HG02642 (cell line): ENCODE results near the gene PEF1.
A peak's percentile ranks its signal among the peaks of the same experiment; 100 is the strongest.

Experiments
- ATAC-seq: cut with Tn5 transposase; IDR thresholded peaks from one replicate; pipeline ENCODE4 v1.9.1; 2021; ENCODE audit warnings: mild to moderate bottlenecking; ENCODE audit not compliant: unreplicated experiment, poor library complexity

Gene PEF1, protein sequence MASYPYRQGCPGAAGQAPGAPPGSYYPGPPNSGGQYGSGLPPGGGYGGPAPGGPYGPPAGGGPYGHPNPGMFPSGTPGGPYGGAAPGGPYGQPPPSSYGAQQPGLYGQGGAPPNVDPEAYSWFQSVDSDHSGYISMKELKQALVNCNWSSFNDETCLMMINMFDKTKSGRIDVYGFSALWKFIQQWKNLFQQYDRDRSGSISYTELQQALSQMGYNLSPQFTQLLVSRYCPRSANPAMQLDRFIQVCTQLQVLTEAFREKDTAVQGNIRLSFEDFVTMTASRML

DNA sequence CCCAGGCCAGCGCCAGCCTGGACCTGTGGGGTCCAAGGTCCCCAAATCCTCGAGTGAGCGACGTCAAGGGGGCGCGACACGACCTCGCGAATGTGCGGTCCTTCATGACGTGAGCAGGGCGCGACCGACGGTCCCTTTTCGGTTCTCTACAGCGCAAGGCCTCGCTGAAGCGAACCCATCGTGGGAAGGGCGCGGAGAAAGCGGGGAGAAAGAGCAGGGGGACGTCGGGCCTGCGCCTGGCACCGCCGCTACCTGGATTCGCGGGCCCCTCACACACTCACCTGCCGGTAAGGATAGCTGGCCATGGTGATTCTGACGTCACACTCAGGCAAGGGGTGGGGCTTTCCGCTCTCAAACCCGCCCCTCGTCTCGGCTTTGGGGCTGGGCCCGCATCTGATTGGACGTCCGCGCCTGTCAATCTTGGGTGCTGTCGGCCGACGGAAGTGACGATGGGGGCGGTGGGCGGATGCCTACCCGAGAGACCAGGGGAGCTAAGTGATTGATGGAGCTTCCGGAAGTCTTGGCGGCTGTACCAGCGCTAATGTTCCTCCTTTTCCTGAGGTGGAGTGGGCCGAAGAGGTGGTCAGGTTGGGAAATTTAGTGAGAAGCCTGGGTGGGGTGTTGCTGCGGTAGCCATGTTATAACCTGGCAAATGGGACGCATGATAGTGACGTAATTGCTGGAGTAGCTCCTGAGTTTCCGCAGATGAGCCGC, at the start of gene PEF1:
TSS of gene PEF1 (minus strand) at position 317 of the 714 bp plus-strand sequence. CDS start at position 305, 12 bp downstream.
- peak; percentile 95 for ATAC-seq

- no peak for ATAC-seq
Observed at GRCh38 chr1:31693231-31693630, 48.6 kb upstream of the PEF1 start.

- no peak for ATAC-seq
Observed at GRCh38 chr1:31691951-31692350, 47.3 kb upstream of the PEF1 start.

GRCh38 chr1:31691446-31691845, 46.8 kb upstream of the PEF1 start:
- ATAC-seq = no peak

GRCh38 chr1:31690921-31691320, 46.2 kb upstream of the PEF1 start:
- ATAC-seq = no peak

DNA sequence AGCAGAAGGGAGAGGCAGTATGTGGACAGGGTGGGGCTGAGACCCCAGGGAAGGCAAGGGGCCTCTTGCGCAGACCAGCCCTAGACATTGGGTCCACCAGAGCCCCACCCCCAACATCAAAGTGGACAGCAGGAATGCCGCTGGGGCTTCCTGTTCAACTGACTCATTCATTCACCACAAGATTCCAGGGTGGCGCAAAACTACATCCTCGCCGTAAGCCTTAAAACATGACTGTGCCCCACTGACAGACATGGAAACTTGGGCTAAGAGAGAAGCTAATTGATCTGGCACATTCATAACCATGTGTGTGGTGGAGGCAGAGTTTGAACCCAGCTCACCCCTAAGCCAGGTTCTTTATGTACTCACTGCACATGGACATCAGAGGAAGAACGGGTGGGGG, 45.2 kb upstream of the PEF1 start:
- ATAC-seq = no peak

DNA sequence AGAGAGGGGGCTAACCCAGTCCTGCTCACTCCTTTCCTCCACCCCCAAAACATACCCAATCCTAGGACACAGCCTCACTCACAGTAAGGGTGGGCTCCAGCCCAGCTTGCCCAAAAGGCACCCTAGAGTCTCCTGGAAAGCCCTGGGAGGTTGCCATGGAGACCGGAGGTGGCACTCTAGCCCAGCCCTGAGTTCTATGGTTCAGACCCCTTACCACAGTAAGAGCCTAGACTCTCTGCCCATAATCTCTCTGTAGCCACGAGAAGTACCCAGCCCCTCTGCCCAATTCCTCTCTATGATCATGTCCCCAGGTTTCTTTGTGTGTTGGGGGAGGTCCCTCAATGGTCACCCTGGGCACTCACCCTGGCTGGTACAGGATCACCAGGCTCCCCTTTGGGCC, 44.7 kb upstream of the PEF1 start:
- no peak for ATAC-seq

DNA sequence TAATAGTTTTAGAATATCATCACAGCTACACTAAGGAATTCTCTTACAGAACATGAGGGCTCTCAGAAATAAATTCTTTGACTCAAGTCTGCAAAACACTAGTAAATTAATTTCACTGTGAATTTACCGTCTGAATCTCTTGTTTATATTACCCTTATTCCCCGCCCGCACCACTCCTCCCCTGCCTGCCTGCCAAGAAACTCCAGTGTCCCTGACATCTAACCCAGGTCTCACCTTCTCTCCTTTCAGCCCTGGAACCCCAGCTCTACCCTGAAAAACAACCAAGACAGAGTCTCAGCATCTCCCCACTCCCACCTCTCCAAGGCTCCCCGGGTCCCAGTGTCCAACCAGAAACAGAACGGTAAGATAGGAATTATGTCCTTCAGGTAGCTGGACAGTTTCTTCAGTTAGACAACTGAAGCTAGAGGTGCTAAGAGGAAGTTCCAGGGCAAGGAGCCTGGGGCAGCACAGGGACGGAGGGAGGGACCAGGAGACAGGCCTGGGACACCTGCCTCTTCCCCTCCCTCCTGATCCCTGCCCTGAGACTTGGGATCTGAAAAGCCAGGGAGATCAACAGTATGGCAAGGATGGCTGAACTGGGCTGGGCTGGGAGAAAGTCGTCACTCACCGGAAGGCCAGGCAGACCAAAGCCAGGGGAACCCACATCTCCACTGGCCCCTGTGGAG, 43.7 kb upstream of the PEF1 start:
- no peak for ATAC-seq

- no peak for ATAC-seq
Observed at GRCh38 chr1:31687601-31688000, 42.9 kb upstream of the PEF1 start.

DNA sequence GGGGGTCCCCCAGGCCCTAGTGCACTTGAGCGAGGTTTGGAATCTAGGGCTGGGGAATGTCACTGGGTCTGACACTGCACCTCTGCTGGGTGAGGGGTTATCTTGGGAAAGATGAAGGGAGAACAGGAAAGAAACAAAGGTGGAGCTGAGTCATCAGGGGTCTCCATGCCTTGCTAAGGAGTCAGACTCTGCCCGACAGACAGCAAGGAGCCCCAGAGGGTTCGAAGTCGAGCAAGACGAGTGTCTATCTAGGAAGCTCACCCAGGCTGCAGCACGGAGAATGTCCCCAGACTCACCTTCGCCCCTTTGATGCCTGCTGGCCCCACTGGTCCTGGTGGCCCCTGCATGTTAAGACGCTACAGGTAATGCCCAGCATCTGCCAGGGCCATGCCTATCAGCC, 41.1 kb upstream of the PEF1 start:
- ATAC-seq = no peak

DNA sequence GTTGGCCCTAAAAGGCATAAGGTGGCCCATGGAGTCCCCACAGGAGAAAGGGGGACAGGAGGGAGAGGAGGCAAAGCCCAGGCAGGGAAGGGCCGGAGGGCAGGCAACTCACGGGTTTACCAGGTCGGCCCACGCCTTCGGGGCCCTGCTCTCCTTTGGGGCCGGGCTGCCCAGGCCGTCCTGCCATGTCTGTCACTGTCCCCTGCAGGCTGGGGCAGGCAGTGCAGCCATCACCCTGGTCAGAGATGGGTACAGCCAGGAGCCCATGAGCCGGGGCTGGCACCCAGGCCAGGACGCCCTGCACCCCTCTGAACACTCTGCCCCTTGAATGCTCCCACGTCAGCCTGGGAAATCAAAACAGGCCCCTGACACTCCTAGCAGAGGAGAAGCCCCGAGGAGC, 39.3 kb upstream of the PEF1 start:
- no peak for ATAC-seq

GRCh38 chr1:31681415-31681814, 36.7 kb upstream of the PEF1 start:
- ATAC-seq = no peak

DNA sequence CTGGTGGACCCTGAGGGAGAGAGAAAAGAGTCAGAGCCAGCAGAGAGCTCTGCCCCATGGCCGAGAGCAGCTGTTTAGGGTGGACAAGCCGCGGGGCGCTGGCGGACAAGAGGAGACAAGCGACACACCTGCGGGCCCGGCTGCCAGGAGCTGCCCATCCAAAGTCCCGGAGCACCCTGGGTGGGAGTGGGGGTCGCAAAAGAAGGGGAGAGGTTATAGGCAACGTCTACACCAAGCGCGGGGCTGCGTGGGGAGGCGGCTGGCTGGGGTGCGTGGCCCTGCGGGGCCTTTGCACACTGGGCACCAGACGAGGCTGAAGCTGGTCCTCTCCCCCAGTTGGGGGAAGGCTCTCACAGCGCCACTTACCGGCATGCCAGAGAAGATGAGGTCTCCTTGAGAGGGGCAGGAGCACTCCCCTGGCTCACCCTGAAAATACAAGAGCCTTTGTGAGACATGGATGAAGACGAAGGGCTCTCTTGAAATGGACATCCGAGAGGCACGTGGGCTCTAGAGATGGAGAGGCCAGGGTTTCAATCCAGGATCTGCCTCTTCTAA, 35.1 kb upstream of the PEF1 start:
- ATAC-seq = no peak

DNA sequence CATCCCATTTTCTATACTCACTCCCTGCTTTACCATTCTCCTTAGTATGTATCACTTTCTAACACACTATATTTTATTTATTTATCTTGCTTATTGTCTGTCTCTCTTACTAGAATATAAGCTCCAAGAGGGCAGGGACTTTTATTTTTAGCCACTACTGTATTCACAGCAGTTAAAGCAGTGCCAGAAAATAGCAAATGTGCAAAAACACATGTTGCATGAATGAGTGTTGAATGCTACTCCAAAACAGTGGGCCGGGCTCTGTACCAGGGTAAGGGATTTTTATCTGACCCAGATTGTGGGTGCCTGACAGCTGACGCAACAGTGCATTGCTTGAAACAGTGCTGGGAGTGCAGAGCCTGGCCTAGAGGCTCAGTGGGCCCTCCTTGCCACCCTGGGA, 34.4 kb upstream of the PEF1 start:
- ATAC-seq = no peak

GRCh38 chr1:31678681-31679080, 34.0 kb upstream of the PEF1 start:
- ATAC-seq = no peak

- no peak for ATAC-seq
Observed at GRCh38 chr1:31677949-31678348, 33.3 kb upstream of the PEF1 start.

GRCh38 chr1:31677401-31677800, 32.7 kb upstream of the PEF1 start:
- no peak for ATAC-seq

DNA sequence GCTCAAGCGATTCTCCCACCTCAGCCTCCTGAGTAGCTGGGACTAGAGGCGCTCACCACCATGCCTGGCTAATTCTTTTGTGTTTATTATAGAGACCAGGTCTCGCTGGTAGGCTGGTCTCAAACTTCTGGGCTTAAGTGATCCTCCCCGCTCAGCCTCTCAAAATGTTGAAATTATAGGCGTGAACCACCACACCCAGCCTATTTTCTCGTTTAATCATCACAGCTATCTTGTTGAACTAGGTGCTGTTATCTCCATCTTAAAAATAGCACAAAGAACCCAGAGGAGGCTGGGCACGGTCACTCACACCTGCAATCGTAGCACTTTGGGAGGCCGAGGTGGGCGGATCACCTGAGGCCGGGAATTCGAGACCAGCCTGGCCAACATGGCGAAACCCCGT, 31.1 kb upstream of the PEF1 start:
- ATAC-seq = no peak

DNA sequence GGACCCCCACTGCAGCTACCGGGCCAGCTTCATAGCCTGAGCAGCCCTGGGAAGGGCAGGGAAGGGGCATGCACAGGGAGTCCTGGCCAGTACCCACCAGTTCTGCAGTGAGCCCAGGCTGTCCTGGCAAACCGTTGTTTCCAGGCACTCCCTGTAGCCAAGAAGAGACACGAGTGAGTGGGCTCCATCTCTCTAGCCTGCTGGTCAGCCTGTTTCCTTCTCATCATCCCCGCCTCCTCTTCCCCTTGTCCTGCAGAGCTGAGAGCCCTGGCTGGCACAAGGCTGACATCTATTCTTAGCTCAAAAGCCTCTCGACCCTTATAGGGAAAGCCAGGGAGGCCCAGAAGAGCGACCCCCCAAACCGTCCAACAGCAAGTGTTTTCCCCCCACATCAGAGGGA, 30.5 kb upstream of the PEF1 start:
- ATAC-seq = no peak

GRCh38 chr1:31674626-31675025, 29.9 kb upstream of the PEF1 start:
- ATAC-seq = no peak

DNA sequence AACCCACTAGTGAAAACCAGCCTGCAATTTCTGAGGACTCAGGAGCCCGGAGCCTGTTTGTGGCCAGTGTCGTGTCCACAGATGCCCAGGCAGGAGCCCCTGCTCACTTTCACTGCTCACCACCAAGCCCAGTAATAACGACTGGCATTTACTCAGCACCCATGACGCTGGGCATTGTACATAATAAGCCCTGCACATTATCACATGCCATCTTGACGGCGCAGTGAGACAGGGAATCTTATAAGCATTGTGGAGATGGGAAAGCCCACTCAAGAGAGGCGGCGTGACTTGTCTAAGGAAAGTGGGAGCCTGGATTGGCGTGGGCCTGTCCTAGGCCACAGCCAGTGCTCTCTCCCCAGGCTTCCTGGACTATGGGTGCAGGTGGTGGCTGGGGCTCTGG, 28.8 kb upstream of the PEF1 start:
- ATAC-seq = no peak
